ENCODE measurements around the gene UNG. TPM values are rescaled to one million over a fixed set of nuclear protein-coding genes. Genes with fewer than 3 reads are reported as not detected.

The UNG gene
- total RNA-seq, 1 experiment from 2014 or later = 188 TPM

DNA sequence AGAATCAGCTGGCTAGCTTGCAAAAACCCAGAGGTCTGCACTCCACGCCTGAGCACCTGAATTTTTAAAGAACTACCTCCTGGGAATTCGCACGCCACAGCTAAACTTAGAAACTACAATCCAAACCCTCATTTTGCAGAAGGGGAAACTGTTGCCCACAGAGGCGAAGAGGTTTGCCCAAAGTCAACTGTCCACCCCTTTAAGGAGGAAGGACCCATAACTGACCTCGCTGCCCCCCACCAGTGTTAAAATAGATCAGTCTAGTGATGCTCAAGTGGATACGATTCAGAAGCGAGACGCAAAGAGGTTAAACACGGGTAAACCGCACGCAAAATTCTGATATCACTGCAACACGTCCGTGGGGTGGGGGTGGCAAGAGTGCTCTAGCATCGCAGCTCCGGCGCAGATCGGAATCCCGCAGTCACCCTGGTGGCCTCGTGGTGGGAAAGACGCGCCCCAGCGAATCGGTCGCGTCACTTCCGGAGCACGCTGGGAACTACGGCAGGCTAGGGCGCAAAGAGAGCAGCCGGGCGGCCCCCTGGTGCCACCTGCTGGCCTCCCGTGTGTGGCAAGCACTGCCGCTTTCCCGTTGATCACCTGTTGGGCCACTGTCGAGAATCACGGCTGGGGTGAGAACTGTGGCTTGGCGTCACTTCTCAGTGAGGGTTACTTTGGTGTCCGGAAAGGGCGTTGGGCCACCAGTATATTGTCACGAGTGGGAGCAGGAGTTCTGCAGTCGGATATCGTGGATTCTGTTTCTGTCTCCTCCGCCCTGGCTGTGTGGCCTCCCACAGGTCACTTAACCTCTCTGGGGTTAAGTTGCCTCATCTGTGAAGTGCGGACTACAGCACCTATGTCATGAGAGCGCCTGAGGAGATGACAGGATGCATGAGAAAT is 4.1 kb upstream of the UNG start, which contains the start of gene ALKBH2:
TSS of gene ALKBH2 (minus strand) at position 451 of the 897 bp plus-strand sequence. CDS start 686 bp downstream, outside the sequence.
- H2BK12ac ChIP-seq (ENCODE audit: insufficient read length, low read depth, low read length) = no peak within 1 kb of the TSS
- H4K5ac ChIP-seq (ENCODE audit: insufficient read length, low read depth, low read length) = no peak within 1 kb of the TSS
- no peaks in the 10 kb centered on the region for H3K4me1 ChIP-seq (ENCODE audit: insufficient read depth, low read length)
- H3K23ac ChIP-seq (ENCODE audit: insufficient read length, low read depth, low read length) = no peak within 1 kb of the TSS
- WGBS (ENCODE audit: extremely low coverage, insufficient read length, low lambda C conversion rate) = no CpG with 5 or more reads among the region's 45 CpGs
- peak within 1 kb of the TSS; percentile 84; the same call in 1 of the 2 replicates for H3K14ac ChIP-seq (ENCODE audit: insufficient read depth, low read length)
- H3K56ac ChIP-seq (ENCODE audit: insufficient read length, low read depth, low read length) = no peak within 1 kb of the TSS
- no peak within 1 kb of the TSS for H2BK120ac ChIP-seq (ENCODE audit: low read depth, low read length, poor library complexity, severe bottlenecking)
- peaks cover under 1% of the 10 kb centered on the region for H3K79me1 ChIP-seq (ENCODE audit: insufficient read depth, low read depth, low read length, poor library complexity, severe bottlenecking)
- H3K18ac ChIP-seq (ENCODE audit: insufficient read length, low read depth, low read length) = peak within 1 kb of the TSS; percentile 41
- H3K9me3 ChIP-seq (ENCODE audit: control insufficient read depth, low read depth, low read length) = no peaks in the 10 kb centered on the region
- no peaks in the 10 kb centered on the region for H3K27me3 ChIP-seq (ENCODE audit: insufficient read depth, low read length)
- Mint-ChIP-seq H3K4me3 (peak within 1 kb of the TSS; percentile 62 to 74), H3K27me3 (ENCODE audit: low read depth) (peaks cover 14% of the 10 kb centered on the region), H3K9me3 (no peaks in the 10 kb centered on the region), H3K27ac (peak within 1 kb of the TSS in 2 of 3 experiments; percentile 80 to 89; a peak in 2 of 7 replicates), H3K4me1 (peaks cover 10 to 22% of the 10 kb centered on the region in 2 experiments; a peak in 2 of 4 replicates), H3K36me3 (ENCODE audit: insufficient read depth in 1 of 3, low read depth in 3 of 3) (peaks cover 12 to 39% (median 36%) of the 10 kb centered on the region in 3 experiments)
- no peak within 1 kb of the TSS for H2AFZ ChIP-seq (ENCODE audit: low read length)
- H4K20me1 ChIP-seq (ENCODE audit: control insufficient read depth, insufficient read depth, insufficient read length) = no peaks in the 10 kb centered on the region
- no peak within 1 kb of the TSS; the same call in 1 of the 2 replicates for H3K4ac ChIP-seq (ENCODE audit: low read depth, low read length)
- no peak within 1 kb of the TSS for H4K91ac ChIP-seq (ENCODE audit: insufficient read length, low read depth, low read length)
- no peak within 1 kb of the TSS for H2BK5ac ChIP-seq (ENCODE audit: insufficient read length, low read length)
- H2BK20ac ChIP-seq (ENCODE audit: low read depth, low read length, poor library complexity, severe bottlenecking) = no peak within 1 kb of the TSS
- no peak within 1 kb of the TSS for H4K8ac ChIP-seq (replicated peaks; ENCODE audit: insufficient read length, low read depth, low read length)
- H3K27ac ChIP-seq (ENCODE audit: insufficient read length, low read depth, low read length) = no peak within 1 kb of the TSS
- no peak within 1 kb of the TSS for H3T11ph ChIP-seq (ENCODE audit: low read length)
- H3K9ac ChIP-seq (ENCODE audit: extremely low read depth, insufficient read length, low read length) = no peak within 1 kb of the TSS
- peak; percentile 97 for DNase-seq
- H2BK15ac ChIP-seq (ENCODE audit: low read depth, low read length) = no peak within 1 kb of the TSS
- H3K23me2 ChIP-seq (ENCODE audit: insufficient read length, low read depth, low read length, poor library complexity, severe bottlenecking) = peaks cover 11% of the 10 kb centered on the region
- no peaks in the 10 kb centered on the region for H3K79me2 ChIP-seq (ENCODE audit: insufficient read depth, low read length)
- H3K4me2 ChIP-seq (ENCODE audit: insufficient read depth, insufficient read length, low read length) = peak within 1 kb of the TSS; percentile 51
- no peak within 1 kb of the TSS for H2AK5ac ChIP-seq (ENCODE audit: insufficient read length, low read length)
- TF ChIP-seq, protein P1, sequence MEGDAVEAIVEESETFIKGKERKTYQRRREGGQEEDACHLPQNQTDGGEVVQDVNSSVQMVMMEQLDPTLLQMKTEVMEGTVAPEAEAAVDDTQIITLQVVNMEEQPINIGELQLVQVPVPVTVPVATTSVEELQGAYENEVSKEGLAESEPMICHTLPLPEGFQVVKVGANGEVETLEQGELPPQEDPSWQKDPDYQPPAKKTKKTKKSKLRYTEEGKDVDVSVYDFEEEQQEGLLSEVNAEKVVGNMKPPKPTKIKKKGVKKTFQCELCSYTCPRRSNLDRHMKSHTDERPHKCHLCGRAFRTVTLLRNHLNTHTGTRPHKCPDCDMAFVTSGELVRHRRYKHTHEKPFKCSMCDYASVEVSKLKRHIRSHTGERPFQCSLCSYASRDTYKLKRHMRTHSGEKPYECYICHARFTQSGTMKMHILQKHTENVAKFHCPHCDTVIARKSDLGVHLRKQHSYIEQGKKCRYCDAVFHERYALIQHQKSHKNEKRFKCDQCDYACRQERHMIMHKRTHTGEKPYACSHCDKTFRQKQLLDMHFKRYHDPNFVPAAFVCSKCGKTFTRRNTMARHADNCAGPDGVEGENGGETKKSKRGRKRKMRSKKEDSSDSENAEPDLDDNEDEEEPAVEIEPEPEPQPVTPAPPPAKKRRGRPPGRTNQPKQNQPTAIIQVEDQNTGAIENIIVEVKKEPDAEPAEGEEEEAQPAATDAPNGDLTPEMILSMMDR (conservative IDR thresholded peaks at IDR 0.05) = peak; percentile 99
